Measurements from ENCODE around the gene PACRG. TPM values are rescaled to one million over a fixed set of nuclear protein-coding genes. Genes with fewer than 3 reads are reported as not detected.

Gene PACRG
- total RNA-seq, 1 donor from 2014 or later, result 2.9 TPM

DNA sequence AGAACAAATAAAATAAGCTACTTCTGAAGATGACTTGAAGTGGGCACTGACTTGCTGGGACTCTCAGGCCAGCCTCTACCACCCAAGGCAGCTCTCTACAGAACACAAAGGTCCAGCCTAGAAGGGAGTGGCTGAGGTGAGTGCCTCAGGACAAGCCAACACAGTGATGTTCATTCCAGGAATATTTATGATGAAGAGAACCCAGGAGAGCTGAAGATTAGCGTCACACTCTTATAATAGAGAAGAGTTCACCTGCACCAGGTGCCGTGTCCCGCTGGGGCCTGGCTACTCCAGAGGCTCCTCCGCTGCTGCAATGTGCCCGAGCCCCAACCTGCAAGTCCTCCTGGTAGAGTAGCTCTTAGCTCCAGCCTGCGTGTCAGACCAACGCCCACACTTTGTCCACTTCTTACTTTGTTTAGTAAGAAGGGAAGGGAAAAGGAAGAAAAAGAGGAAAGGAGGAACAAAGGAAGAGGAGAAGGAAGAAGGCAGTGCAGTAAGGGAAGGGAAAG lies 504.3 kb downstream of the PACRG start:
- DNase-seq (ENCODE audit: low read depth), result no peak

- no peak for DNase-seq (ENCODE audit: low read depth)
These were observed 504.9 kb downstream of the PACRG start for GRCh38 chr6:163232649-163233048.

- DNase-seq (ENCODE audit: low read depth), result no peak
These were observed 509.3 kb downstream of the PACRG start for GRCh38 chr6:163237110-163237509.

- no peak for DNase-seq (ENCODE audit: low read depth)
These were observed 512.0 kb downstream of the PACRG start for GRCh38 chr6:163239572-163240340.

DNA sequence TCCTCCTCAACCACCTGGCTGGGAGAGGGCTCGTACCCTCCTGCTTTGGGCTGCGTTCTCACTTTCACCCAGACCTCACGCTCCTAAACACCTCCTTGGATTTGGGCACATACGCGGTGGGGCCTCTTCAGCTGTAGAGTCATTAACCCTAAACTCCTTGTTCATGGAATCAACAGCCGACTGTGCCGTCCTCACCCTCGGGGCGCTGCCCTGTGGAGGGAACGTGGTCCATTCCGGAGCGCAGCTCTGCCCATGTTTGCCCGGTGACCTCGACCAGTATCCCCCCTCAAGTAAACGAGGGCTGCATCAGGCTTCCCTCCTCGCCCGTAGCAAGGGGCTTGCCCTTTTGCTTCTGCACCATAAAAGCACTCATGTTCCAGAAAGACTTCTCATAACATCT lies 512.8 kb downstream of the PACRG start:
- DNase-seq (ENCODE audit: low read depth), result no peak

DNA sequence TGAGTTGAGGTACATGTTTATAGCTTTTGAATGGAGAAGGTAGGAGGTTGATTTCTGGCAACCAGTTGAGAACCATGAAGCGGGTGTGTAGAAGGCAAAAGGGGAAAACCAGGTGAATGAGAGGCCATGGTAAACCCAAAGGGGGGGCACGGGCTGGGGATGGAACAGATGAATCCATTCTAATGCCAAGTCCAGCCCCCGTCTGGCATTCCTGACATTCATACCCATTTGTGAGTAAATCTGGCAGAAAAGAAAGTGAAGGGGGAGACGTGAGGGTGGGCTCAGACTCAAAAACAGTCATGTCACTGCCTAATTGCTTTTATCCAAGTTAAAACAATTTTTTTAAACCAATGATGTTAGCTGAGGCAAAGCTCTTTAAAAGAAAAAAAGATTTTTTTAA lies 513.9 kb downstream of the PACRG start:
- DNase-seq (ENCODE audit: low read depth), result no peak

DNA sequence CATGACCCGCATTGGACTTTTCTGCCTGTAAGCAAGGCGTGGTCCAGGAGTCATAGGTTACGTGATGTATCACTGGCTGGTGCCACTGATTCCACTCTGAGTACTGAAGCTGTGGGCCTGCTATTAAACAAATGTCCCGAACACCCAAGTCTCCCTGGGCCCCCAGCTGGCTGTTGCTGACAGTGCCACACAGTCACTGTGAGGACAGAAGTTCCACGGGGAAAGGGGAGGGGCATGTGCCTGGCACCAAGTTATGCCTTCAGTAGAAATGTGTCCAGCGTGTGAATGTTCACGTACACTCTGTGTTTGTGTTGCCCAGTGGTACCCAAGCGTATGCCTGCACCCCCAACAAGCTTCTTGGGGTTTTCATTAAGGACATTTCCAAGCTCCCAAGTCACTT lies 515.3 kb downstream of the PACRG start:
- no peak for DNase-seq (ENCODE audit: low read depth)

GRCh38 chr6:163243692-163244589 lies 516.2 kb downstream of the PACRG start:
- DNase-seq (ENCODE audit: low read depth), result no peak

- peak; percentile 49 for DNase-seq (ENCODE audit: low read depth)
These were observed 520.3 kb downstream of the PACRG start for GRCh38 chr6:163248051-163248450.

GRCh38 chr6:163249651-163250101 lies 521.9 kb downstream of the PACRG start:
- peak; percentile 94 for DNase-seq (ENCODE audit: low read depth)

DNA sequence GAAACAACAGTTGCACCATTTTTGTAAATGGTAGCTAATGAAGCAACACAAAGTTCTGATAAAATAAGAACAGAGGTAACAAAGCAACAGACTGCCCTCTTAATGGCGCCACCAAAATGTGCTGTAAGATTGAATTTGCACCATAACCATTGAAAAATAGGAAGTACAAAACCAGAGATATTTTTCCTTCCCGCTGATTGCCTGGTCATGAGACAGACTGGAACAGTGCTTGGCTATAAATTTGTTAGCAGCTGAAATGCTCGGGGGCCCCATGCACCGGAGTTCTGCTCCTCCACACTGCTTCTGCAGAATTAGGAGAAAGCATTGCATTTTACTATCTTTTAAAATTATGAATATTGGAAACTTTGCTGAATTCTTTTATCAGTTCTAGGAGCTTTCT lies 522.3 kb downstream of the PACRG start:
- DNase-seq (ENCODE audit: low read depth), result no peak

DNA sequence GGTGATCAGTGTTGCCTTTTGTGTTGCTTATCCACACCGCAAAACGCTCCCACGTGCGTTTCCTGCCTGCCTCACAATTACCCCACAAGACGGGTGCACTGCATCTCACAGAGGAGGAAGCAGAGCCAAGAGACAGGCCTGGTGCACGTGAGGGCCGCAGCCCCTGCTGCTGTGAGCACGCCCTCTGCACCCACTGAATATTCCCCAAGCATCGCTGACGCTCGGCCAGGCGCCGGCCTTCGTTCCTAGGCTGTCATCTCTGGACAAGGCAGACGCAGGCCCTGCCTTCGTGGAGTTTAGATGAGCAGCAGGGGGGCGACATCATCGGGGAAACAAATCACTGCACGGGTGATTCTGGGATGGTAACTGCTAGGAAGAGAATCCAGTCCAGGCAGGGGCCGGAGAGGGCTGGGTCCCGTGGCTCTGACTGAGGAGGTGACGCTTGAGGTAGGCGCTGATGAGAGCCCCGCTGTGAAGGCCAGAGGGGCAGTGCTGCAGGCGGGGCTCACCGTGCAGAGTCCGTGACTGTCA lies 524.4 kb downstream of the PACRG start:
- no peak for DNase-seq (ENCODE audit: low read depth)

GRCh38 chr6:163253556-163254213 lies 525.9 kb downstream of the PACRG start:
- DNase-seq (ENCODE audit: low read depth), result no peak

DNA sequence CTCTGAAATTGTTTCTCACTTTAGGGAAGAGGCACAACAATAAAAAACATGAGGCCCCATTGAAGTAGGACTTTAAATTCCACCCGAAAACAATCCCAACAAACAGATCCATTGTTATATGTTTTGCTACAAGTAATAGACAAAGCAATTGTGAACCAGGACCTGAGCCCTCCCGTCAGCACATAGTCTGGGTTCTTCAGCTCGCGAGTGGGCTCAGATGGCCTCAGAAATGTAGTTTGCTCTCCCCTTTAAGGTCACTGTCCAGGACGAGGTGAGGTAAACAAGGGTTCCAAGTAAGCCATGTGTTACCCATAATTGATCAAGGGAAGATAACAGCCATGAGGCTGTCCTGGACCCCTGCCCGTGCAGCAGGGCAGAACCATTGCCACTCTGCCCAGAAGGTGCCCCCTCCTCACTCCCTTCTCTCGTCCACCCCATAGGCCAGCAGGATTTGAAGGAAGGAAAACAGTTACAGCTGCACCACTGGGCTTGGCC lies 526.6 kb downstream of the PACRG start:
- no peak for DNase-seq (ENCODE audit: low read depth)

DNA sequence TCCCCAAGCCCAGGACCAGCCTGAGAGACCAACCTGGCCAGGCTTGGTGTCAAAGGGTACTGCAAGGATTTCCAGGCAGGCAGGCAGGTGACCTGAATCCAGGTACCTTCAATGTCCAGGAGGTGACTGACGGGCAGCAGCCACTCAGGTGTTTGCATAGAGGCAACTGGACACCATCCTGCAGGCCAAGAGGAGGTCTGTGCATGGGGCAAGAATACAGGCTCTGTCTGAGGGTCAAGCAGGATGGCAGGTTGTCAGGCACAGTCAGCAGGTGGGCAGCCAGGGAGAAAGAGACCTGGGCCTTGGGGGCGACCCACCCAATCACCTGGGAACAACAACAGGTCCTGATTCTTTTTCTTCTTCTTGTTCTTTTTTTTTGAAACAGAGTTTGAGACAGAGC lies 527.5 kb downstream of the PACRG start:
- no peak for DNase-seq (ENCODE audit: low read depth)

DNA sequence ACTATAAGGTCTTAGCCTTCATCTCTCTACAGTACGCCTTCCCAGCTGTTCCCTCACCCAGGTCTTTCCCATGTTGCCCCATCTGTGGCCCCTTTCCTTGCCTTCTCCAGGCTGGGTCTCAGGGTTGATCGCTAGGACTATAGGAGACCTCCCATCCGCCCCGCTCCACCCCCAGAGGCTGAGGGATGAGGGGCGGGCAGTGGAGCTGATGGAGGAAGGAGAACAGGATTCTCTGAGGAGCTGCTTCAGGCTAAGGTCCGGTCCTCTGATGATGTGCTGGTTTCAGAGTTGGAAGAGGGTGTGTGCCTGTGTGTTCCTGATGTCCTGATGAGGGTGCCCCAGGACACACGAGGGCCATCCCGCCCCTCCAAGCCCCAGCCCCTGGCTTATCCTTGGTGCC lies 531.9 kb downstream of the PACRG start:
- DNase-seq (ENCODE audit: low read depth), result no peak

DNA sequence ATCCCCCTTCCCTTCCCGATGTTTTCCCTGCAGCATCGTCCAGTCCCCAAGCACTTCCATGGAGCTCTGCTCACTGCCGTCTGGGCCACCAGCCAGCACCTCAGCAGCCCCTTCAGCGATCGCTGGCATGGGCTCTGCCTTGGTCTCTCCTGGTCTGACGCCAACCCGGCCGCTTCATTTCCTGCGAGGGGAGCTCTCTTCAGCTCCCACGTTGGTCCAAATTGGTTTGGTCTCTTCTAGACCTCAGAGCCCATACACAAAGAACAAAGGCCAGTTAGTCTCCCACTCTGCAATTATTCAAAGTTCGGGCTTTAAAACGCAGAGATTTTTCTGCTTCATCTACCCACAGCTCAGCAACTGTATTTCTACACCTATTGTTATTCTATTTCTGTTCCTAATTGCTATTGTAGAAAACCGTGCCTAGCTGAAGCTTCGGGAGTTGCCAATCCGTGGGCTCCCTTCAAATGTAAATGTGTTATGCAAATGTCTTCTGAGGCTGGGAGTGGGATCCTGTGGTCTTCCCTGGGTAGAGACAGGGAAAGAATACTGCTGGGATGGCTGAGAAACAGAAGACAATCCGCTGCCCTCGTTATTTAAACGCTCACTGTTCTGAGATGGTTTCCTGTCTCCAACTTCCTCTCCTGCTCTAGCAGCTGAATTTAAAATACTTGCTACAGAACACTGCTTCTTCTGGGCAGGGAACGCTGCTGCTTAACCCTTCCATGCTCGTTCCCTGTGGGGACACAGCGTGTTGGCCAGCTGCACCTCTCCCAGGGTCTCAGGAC lies 532.5 kb downstream of the PACRG start:
- no peak for DNase-seq (ENCODE audit: low read depth)

- no peak for DNase-seq (ENCODE audit: low read depth)
These were observed 533.1 kb downstream of the PACRG start for GRCh38 chr6:163260911-163261310.

DNA sequence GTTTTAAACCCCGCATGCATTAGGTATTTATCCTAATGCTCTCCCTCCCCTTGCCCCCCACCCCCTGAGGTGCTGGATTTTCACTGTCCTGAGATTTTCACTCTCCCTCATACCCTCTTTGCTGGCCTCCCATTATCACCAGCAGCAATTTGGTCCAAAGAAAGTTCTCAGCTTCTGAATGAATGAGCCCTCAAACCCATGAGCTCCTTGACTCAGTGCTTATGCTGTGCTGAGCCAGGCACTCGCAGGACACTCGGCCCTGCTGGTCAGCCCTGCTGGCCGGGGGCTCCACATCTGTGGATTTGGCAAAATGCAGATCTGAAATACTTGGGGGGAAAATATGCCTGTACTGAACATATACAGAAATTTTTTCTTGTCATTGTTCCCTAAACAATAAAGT lies 533.6 kb downstream of the PACRG start:
- DNase-seq (ENCODE audit: low read depth), result no peak

- no peak for DNase-seq (ENCODE audit: low read depth)
These were observed 534.3 kb downstream of the PACRG start for GRCh38 chr6:163262080-163262479.
